ENCODE results near the gene DNAJC28.
A peak's percentile ranks its signal among the peaks of the same experiment; 100 is the strongest.

DNAJC28 gene

GRCh38 chr21:33490991-33491372 is 534 bp downstream of the DNAJC28 start:
- no peak for DNase-seq (ENCODE audit: low spot score)
- in situ Hi-C loops (cut with MboI; ENCODE audit: low sequenced_read_pairs, unreplicated experiment) = no loop called here
- no peak for TF ChIP-seq CTCF (IDR thresholded peaks at IDR 0.05; ENCODE audit: borderline replicate concordance, control extremely low read depth, extremely low read depth, insufficient read depth, missing control alignments)

- TF ChIP-seq CTCF (IDR thresholded peaks at IDR 0.05; ENCODE audit: borderline replicate concordance, control extremely low read depth, extremely low read depth, insufficient read depth, missing control alignments) = no peak
- DNase-seq (ENCODE audit: low spot score) = no peak
- in situ Hi-C loops (cut with MboI; ENCODE audit: low sequenced_read_pairs, unreplicated experiment) = no loop called here
These were observed 2.6 kb downstream of the DNAJC28 start for GRCh38 chr21:33488936-33489335.

- no peak for TF ChIP-seq CTCF (IDR thresholded peaks at IDR 0.05; ENCODE audit: borderline replicate concordance, control extremely low read depth, extremely low read depth, insufficient read depth, missing control alignments)
- DNase-seq (ENCODE audit: low spot score) = no peak
- in situ Hi-C loops (cut with MboI; ENCODE audit: low sequenced_read_pairs, unreplicated experiment) = no loop called here
These were observed 3.5 kb downstream of the DNAJC28 start for GRCh38 chr21:33487996-33488395.

- TF ChIP-seq CTCF (IDR thresholded peaks at IDR 0.05; ENCODE audit: borderline replicate concordance, control extremely low read depth, extremely low read depth, insufficient read depth, missing control alignments) = no peak
- no peak for DNase-seq (ENCODE audit: low spot score)
- in situ Hi-C loops (cut with MboI; ENCODE audit: low sequenced_read_pairs, unreplicated experiment) = no loop called here
These were observed 10.1 kb downstream of the DNAJC28 start for GRCh38 chr21:33481314-33481943.

- in situ Hi-C loops (cut with MboI; ENCODE audit: low sequenced_read_pairs, unreplicated experiment) = no loop called here
- TF ChIP-seq CTCF (IDR thresholded peaks at IDR 0.05; ENCODE audit: borderline replicate concordance, control extremely low read depth, extremely low read depth, insufficient read depth, missing control alignments) = no peak
- no peak for DNase-seq (ENCODE audit: low spot score)
These were observed 10.9 kb downstream of the DNAJC28 start for GRCh38 chr21:33480481-33481103.

GRCh38 chr21:33479679-33480480 is 11.6 kb downstream of the DNAJC28 start, which contains the start of gene TMEM50B:
Gene TMEM50B (minus strand): TSS chr21:33479974. CDS start chr21:33468885, 11,089 bp downstream.
- TF ChIP-seq CTCF (IDR thresholded peaks at IDR 0.05; ENCODE audit: borderline replicate concordance, control extremely low read depth, extremely low read depth, insufficient read depth, missing control alignments) = peak; percentile 16
- peak; percentile 98 for DNase-seq (ENCODE audit: low spot score)
- in situ Hi-C loops (cut with MboI; ENCODE audit: low sequenced_read_pairs, unreplicated experiment) = no loop called here
